Measurements from ENCODE around the gene YIPF1. TPM values are rescaled to one million over a fixed set of nuclear protein-coding genes. Genes with fewer than 3 reads are reported as not detected.

YIPF1 gene
- polyA plus RNA-seq, 1 experiment: 52.4 TPM

- TF ChIP-seq CTCF (IDR thresholded peaks at IDR 0.05; ENCODE audit: low read depth, low read length): no peak
- DNase-seq (ENCODE audit: low read depth, low spot score): no peak
- Histone ChIP-seq H3K9me3 (ENCODE audit: control insufficient read depth, insufficient read depth, low read length) (no peaks in the 10 kb centered on the region), H3K4me3 (ENCODE audit: low read depth, low read length) (no peak overlapping the region), H3K27ac (ENCODE audit: low read depth, low read length) (no peak overlapping the region), H3K27me3 (ENCODE audit: control insufficient read depth, insufficient read depth, low read length) (no peaks in the 10 kb centered on the region)
- ChIA-PET POLR2A (interaction anchor here (0.6 kb wide), 1 partner anchor 678 kb away, joined by 3 read pairs; no protein-coding TSS in a partner anchor), CTCF (interaction anchor here (0.7 kb wide), 1 partner anchor 129 kb away, joined by 5 read pairs; no protein-coding TSS in a partner anchor)
These were observed 78.2 kb downstream of the YIPF1 start for GRCh38 chr1:53811414-53811851.

GRCh38 chr1:53810497-53810896 lies 79.1 kb downstream of the YIPF1 start:
- Histone ChIP-seq H3K9me3 (ENCODE audit: control insufficient read depth, insufficient read depth, low read length) (no peaks in the 10 kb centered on the region), H3K27me3 (ENCODE audit: control insufficient read depth, insufficient read depth, low read length) (no peaks in the 10 kb centered on the region), H3K4me3 (ENCODE audit: low read depth, low read length) (no peak overlapping the region), H3K27ac (ENCODE audit: low read depth, low read length) (no peak overlapping the region)
- ChIA-PET CTCF (interaction anchor here (1.5 kb wide), 1 partner anchor 68 kb away, joined by 3 read pairs; no protein-coding TSS in a partner anchor), POLR2A (no interaction called here)
- no peak for DNase-seq (ENCODE audit: low read depth, low spot score)
- TF ChIP-seq CTCF (IDR thresholded peaks at IDR 0.05; ENCODE audit: low read depth, low read length): no peak

- Histone ChIP-seq H3K4me3 (ENCODE audit: low read depth, low read length) (no peak overlapping the region), H3K27ac (ENCODE audit: low read depth, low read length) (no peak overlapping the region), H3K9me3 (ENCODE audit: control insufficient read depth, insufficient read depth, low read length) (no peaks in the 10 kb centered on the region), H3K27me3 (ENCODE audit: control insufficient read depth, insufficient read depth, low read length) (no peaks in the 10 kb centered on the region)
- no peak for TF ChIP-seq CTCF (IDR thresholded peaks at IDR 0.05; ENCODE audit: low read depth, low read length)
- POLR2A ChIA-PET: no interaction called here
- CTCF ChIA-PET: interaction anchor here (0.7 to 1.5 kb wide), 2 partner anchors 69 to 344 kb away, joined by 3 to 5 read pairs; no protein-coding TSS in a partner anchor
- DNase-seq (ENCODE audit: low read depth, low spot score): no peak
These were observed 79.6 kb downstream of the YIPF1 start for GRCh38 chr1:53810007-53810406.

GRCh38 chr1:53807916-53808315 lies 81.7 kb downstream of the YIPF1 start:
- no peaks in the 10 kb centered on the region for H3K9me3 ChIP-seq (ENCODE audit: control insufficient read depth, insufficient read depth, low read length)
- DNase-seq (ENCODE audit: low read depth, low spot score): peak; percentile 75
- H3K27ac ChIP-seq (ENCODE audit: low read depth, low read length): no peak overlapping the region
- no peak for TF ChIP-seq CTCF (IDR thresholded peaks at IDR 0.05; ENCODE audit: low read depth, low read length)
- CTCF ChIA-PET: interaction anchor here (0.6 to 1.9 kb wide), 3 partner anchors 19 to 416 kb away, joined by 3 to 14 read pairs (median 4); no protein-coding TSS in a partner anchor
- POLR2A ChIA-PET: no interaction called here
- H3K27me3 ChIP-seq (ENCODE audit: control insufficient read depth, insufficient read depth, low read length): no peaks in the 10 kb centered on the region
- no peak overlapping the region for H3K4me3 ChIP-seq (ENCODE audit: low read depth, low read length)

GRCh38 chr1:53804791-53805505 lies 84.6 kb downstream of the YIPF1 start:
- DNase-seq (ENCODE audit: low read depth, low spot score): no peak
- Histone ChIP-seq H3K27me3 (ENCODE audit: control insufficient read depth, insufficient read depth, low read length) (no peaks in the 10 kb centered on the region), H3K9me3 (ENCODE audit: control insufficient read depth, insufficient read depth, low read length) (no peaks in the 10 kb centered on the region), H3K27ac (ENCODE audit: low read depth, low read length) (no peak overlapping the region), H3K4me3 (ENCODE audit: low read depth, low read length) (no peak overlapping the region)
- CTCF ChIA-PET: interaction anchor here (1.3 kb wide), 1 partner anchor 22 kb away, joined by 4 read pairs; no protein-coding TSS in a partner anchor
- TF ChIP-seq CTCF (IDR thresholded peaks at IDR 0.05; ENCODE audit: low read depth, low read length): no peak
- POLR2A ChIA-PET: no interaction called here
